Fibroblast of skin of abdomen (primary cell): ENCODE measurements around the gene PP2D1.
"Not testable (repeated sequence)": the region's sequence is repeated elsewhere in the genome, so short reads cannot be mapped to it uniquely, and the experiment has no call there.

Experiments
- DNase-seq: peaks from one replicate; pipeline ENCODE4 v3.0.0-alpha.2; 2013

PP2D1 gene

GRCh38 chr3:19967812-19968211 lies 44.3 kb downstream of the PP2D1 start:
- DNase-seq: no peak

GRCh38 chr3:19967208-19967607 lies 44.9 kb downstream of the PP2D1 start:
- no peak for DNase-seq

- DNase-seq: no peak
Measured at GRCh38 chr3:19961960-19962359, 50.1 kb downstream of the PP2D1 start.

GRCh38 chr3:19960696-19961095 lies 51.4 kb downstream of the PP2D1 start:
- no peak for DNase-seq

GRCh38 chr3:19959505-19959904 lies 52.6 kb downstream of the PP2D1 start:
- no peak for DNase-seq

GRCh38 chr3:19957354-19957753 lies 54.7 kb downstream of the PP2D1 start:
- not testable (repeated sequence) for DNase-seq

GRCh38 chr3:19954676-19955075 lies 57.4 kb downstream of the PP2D1 start:
- DNase-seq: no peak

- DNase-seq: no peak
Measured at GRCh38 chr3:19950316-19950715, 61.7 kb downstream of the PP2D1 start.

GRCh38 chr3:19948226-19948591 lies 63.9 kb downstream of the PP2D1 start:
- DNase-seq: no peak

GRCh38 chr3:19947549-19948225 lies 64.4 kb downstream of the PP2D1 start:
- DNase-seq: peak; percentile 26

GRCh38 chr3:19946832-19947548 lies 65.1 kb downstream of the PP2D1 start, which contains the start of gene RAB5A:
Gene RAB5A (plus strand): TSS chr3:19947097. CDS start chr3:19950899, 3,802 bp downstream.
- DNase-seq: peak; percentile 99

- DNase-seq: peak; percentile 2
Measured at GRCh38 chr3:19945969-19946831, 65.9 kb downstream of the PP2D1 start.

GRCh38 chr3:19945534-19945933 lies 66.5 kb downstream of the PP2D1 start:
- DNase-seq: no peak

- DNase-seq: no peak
Measured at GRCh38 chr3:19940643-19941042, 71.4 kb downstream of the PP2D1 start.

- DNase-seq: no peak
Measured at GRCh38 chr3:19938295-19938627, 73.8 kb downstream of the PP2D1 start.

GRCh38 chr3:19937459-19938294 lies 74.4 kb downstream of the PP2D1 start:
- peak; percentile 13 for DNase-seq
